GM23338 (cell line): ENCODE results near the gene FAM20C. TPM values are rescaled to one million over a fixed set of nuclear protein-coding genes. Genes with fewer than 3 reads are reported as not detected.

Experiments
- ATAC-seq: fragments of 200-7000 bp; cut with Tn5 transposase; 3 replicates; pipeline ENCODE4 v1.9.1; 2020
- DNase-seq: peaks from one replicate; pipeline ENCODE4 v3.0.0-alpha.2; 2015; ENCODE audit warnings: low spot score
- H2AFZ ChIP-seq: fragments of 200-600 bp; sonication (generic); 2 replicates; pipeline ENCODE4 v1.8.0; 2016; ENCODE audit warnings: antibody characterized with exemption, mild to moderate bottlenecking, moderate library complexity
- H3F3A ChIP-seq: fragments of 200-600 bp; sonication (generic); replicated peaks from 2 replicates; pipeline ENCODE4 v1.8.0; 2017; ENCODE audit warnings: antibody characterized with exemption, mixed run types, low read depth
- H3K27ac ChIP-seq: fragments of 200-600 bp; sonication (generic); 2 replicates; pipeline ENCODE4 v1.6.1; 2016; ENCODE audit warnings: low read depth
- H3K27me3 ChIP-seq: fragments of 200-600 bp; sonication (generic); 2 replicates; pipeline ENCODE4 v1.8.0; 2016; ENCODE audit warnings: mild to moderate bottlenecking, mixed run types, moderate library complexity; ENCODE audit not compliant: insufficient read depth
- H3K36me3 ChIP-seq: fragments of 200-600 bp; sonication (generic); 2 replicates; pipeline ENCODE4 v1.8.0; 2016; ENCODE audit warnings: mild to moderate bottlenecking; ENCODE audit not compliant: insufficient read depth
- H3K4me1 ChIP-seq: fragments of 200-600 bp; sonication (generic); 2 replicates; pipeline ENCODE4 v1.8.0; 2016; ENCODE audit warnings: mild to moderate bottlenecking, moderate library complexity; ENCODE audit not compliant: insufficient read depth
- H3K4me2 ChIP-seq: fragments of 200-600 bp; sonication (generic); 2 replicates; pipeline ENCODE4 v1.7.1; 2017; ENCODE audit warnings: mixed run types
- H3K4me3 ChIP-seq: fragments of 200-600 bp; sonication (generic); 2 replicates; pipeline ENCODE4 v1.6.1; 2016; ENCODE audit warnings: mixed run types
- H3K79me2 ChIP-seq: fragments of 200-600 bp; sonication (generic); replicated peaks from 2 replicates; pipeline ENCODE4 v1.8.0; 2017; ENCODE audit warnings: mild to moderate bottlenecking; ENCODE audit not compliant: insufficient read depth
- H3K9me2 ChIP-seq: fragments of 200-600 bp; sonication (generic); 2 replicates; pipeline ENCODE4 v1.8.0; 2017; ENCODE audit not compliant: insufficient read depth
- H4K20me1 ChIP-seq: fragments of 200-600 bp; sonication (generic); replicated peaks from 2 replicates; pipeline ENCODE4 v1.8.0; 2017; ENCODE audit warnings: mild to moderate bottlenecking; ENCODE audit not compliant: insufficient read depth
- H3K27ac Mint-ChIP-seq: 2 replicates; pipeline ENCODE4 v1.8.0; 2020; ENCODE audit warnings: inconsistent platforms, mild to moderate bottlenecking, moderate library complexity, mixed read lengths
- H3K27me3 Mint-ChIP-seq: 3 replicates; pipeline ENCODE4 v1.8.0; 2022; ENCODE audit warnings: low read depth, mild to moderate bottlenecking, moderate library complexity, mixed read lengths, inconsistent platforms; ENCODE audit not compliant: insufficient read depth, poor library complexity
- H3K36me3 Mint-ChIP-seq: 3 replicates; pipeline ENCODE4 v1.8.0; 2021; ENCODE audit warnings: low read depth, mild to moderate bottlenecking, inconsistent platforms, moderate library complexity, mixed read lengths
- H3K4me1 Mint-ChIP-seq: 3 replicates; pipeline ENCODE4 v1.8.0; 2020; ENCODE audit warnings: mild to moderate bottlenecking, inconsistent platforms, mixed read lengths
- H3K4me3 Mint-ChIP-seq: 3 replicates; pipeline ENCODE4 v1.8.0; 2021; ENCODE audit warnings: moderate library complexity, mild to moderate bottlenecking, inconsistent platforms, mixed read lengths
- H3K9me3 Mint-ChIP-seq: 3 replicates; pipeline ENCODE4 v1.8.0; 2020; ENCODE audit warnings: moderate library complexity, mild to moderate bottlenecking, inconsistent platforms, mixed read lengths
- CTCF ChIP-seq, 2 experiments: fragments of 200-600 bp in 1 of 2; sonication (generic) in 1 of 2; conservative IDR thresholded peaks; 2 replicates each; pipeline versions ENCODE4 v1.5.1 to v1.6.1; 2016 to 2017; ENCODE audit warnings: antibody characterized with exemption in 2 of 2, low read depth in 2 of 2, mild to moderate bottlenecking in 2 of 2, moderate library complexity in 1 of 2
- EZH2phosphoT487 ChIP-seq: fragments of 200-600 bp; sonication (generic); IDR thresholded peaks from one replicate; pipeline ENCODE4 v1.8.1; 2018; ENCODE audit warnings: antibody characterized with exemption; ENCODE audit not compliant: unreplicated experiment
- JUNB ChIP-seq: IDR thresholded peaks from one replicate; pipeline ENCODE4 v1.6.1; 2016; ENCODE audit warnings: antibody characterized with exemption; ENCODE audit not compliant: unreplicated experiment
- NANOG ChIP-seq: IDR thresholded peaks from 2 replicates; pipeline ENCODE4 v1.6.1; 2016; ENCODE audit warnings: antibody characterized with exemption, borderline replicate concordance
- REST ChIP-seq: IDR thresholded peaks from one replicate; pipeline ENCODE4 v1.6.1; 2018; ENCODE audit warnings: antibody characterized with exemption; ENCODE audit not compliant: unreplicated experiment
- ZNF114 ChIP-seq: fragments of 250-450 bp; sonication (Bioruptor Pico); IDR thresholded peaks from 2 replicates; pipeline ENCODE4 v1.5.0; 2020; ENCODE audit warnings: mild to moderate bottlenecking, moderate library complexity
- ZNF331 ChIP-seq: fragments of 250-450 bp; sonication (Bioruptor Pico); IDR thresholded peaks from 2 replicates; pipeline ENCODE4 v1.5.0; 2020; ENCODE audit warnings: low read depth, mild to moderate bottlenecking, moderate library complexity
- ZNF462 ChIP-seq: fragments of 250-450 bp; sonication (Bioruptor Pico); IDR thresholded peaks from 2 replicates; pipeline ENCODE4 v1.5.0; 2020; ENCODE audit warnings: mild to moderate bottlenecking, moderate library complexity
- polyA plus RNA-seq: library from polyadenylated mRNA; unstranded; fragments of >200 nt; fragmentation: Nextera tagmentation; extraction: Ambion mirVana; gene quantifications from 2 replicates; pipeline ENCODE4 v1.2.1, GENCODE V29; 2016
- total RNA-seq: library from RNA; depleted of rRNA; stranded (reverse); fragments of >200 nt; shearing (Covaris generic); gene quantifications from 2 replicates; pipeline ENCODE4 v1.2.3, GENCODE V29; 2014

FAM20C gene
- total and polyA plus RNA-seq, 2 experiments from 2014 or later, result 7.6 to 24.8 TPM

- H3K4me3 Mint-ChIP-seq, result no peak overlapping the region
- H3K79me2 ChIP-seq, result no peaks in the 10 kb centered on the region
- TF ChIP-seq ZNF114 (CRISPR knock-in tag) (no peak), CTCF (conservative IDR thresholded peaks at IDR 0.05; ENCODE audit: low read depth in 2 of 2) (no peak), ZNF331 (CRISPR knock-in tag) (no peak), JUNB (no peak), REST (no peak), ZNF462 (CRISPR knock-in tag) (no peak), EZH2phosphoT487 (no peak), NANOG (no peak)
- no peak overlapping the region for H3K4me3 ChIP-seq
- no peak overlapping the region for H3K4me2 ChIP-seq
- no peak overlapping the region for H2AFZ ChIP-seq
- DNase-seq (no peak), ATAC-seq (no peak)
- H3K9me2 ChIP-seq, result no peaks in the 10 kb centered on the region
- no peaks in the 10 kb centered on the region for H3K27me3 ChIP-seq
- peaks cover 3% of the 10 kb centered on the region; the same call in 1 of the 3 replicates for H3K9me3 Mint-ChIP-seq
- no peaks in the 10 kb centered on the region for H3K4me1 ChIP-seq
- no peak overlapping the region for H3K27ac ChIP-seq
- no peaks in the 10 kb centered on the region for H3F3A ChIP-seq
- no peak overlapping the region for H3K27ac Mint-ChIP-seq
- peaks cover 51% of the 10 kb centered on the region for H3K36me3 Mint-ChIP-seq
- H4K20me1 ChIP-seq, result no peaks in the 10 kb centered on the region
- no peaks in the 10 kb centered on the region for H3K4me1 Mint-ChIP-seq
- no peaks in the 10 kb centered on the region for H3K36me3 ChIP-seq
- peaks cover 2% of the 10 kb centered on the region for H3K27me3 Mint-ChIP-seq
Measured at GRCh38 chr7:247636-248035, 55.3 kb downstream of the FAM20C start.
